ENCODE results near the gene ACTN4. TPM values are rescaled to one million over a fixed set of nuclear protein-coding genes. Genes with fewer than 3 reads are reported as not detected.

ACTN4 gene
- polyA plus RNA-seq, 2 of the 4 experiments (the other 2 are of a cell fraction), result 605 to 967 TPM

DNA sequence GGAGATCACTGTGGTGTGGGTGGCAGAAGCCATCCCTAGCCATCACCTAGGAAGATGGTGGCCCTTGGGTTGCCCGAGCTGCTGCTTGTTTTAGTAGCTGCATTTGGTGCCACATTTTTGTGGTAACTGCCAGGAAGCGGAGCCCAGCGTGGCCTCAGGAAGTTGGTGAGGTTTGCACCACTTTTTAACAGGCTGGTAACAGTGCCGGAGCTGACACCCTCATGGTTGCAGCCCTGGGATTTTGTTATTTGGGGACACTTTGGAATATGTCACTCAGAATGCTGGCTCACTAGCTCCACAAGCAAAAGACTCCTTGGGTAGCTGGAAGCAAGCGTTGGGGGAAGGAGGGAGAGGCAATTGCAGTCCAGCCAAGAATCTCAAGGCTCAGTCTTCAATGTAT lies 22.1 kb downstream of the ACTN4 start:
- Histone ChIP-seq H3K4me1 (peaks cover 90% of the 10 kb centered on the region), H3K27ac (peak overlapping the region in 1 of 2 experiments; percentile 91; a peak in 4 of 6 replicates), H3K4me2 (peak overlapping the region; percentile 77), H3K9me3 (no peaks in the 10 kb centered on the region), H3K4me3 (no peak overlapping the region)
- POLR2A ChIA-PET, result interaction anchor here (6.4 kb wide), 1 partner anchor 21 kb away, joined by 30 read pairs; the partner anchor contains the start of gene ACTN4
- WGBS (ENCODE audit: missing lambda C conversion rate), result 93% methylated on average over 5 of the region's 5 CpGs
- CTCF ChIA-PET, result interaction anchor here (0.6 to 20.1 kb wide), 12 partner anchors 6 to 254 kb away, joined by 3 to 336 read pairs (median 4); no protein-coding TSS in a partner anchor
- DNase-seq (ENCODE audit: low read depth in 1 of 2, low spot score in 1 of 2), result no peak
- no peak for ATAC-seq
- no peak for FAIRE-seq
- TF ChIP-seq, protein P1, sequence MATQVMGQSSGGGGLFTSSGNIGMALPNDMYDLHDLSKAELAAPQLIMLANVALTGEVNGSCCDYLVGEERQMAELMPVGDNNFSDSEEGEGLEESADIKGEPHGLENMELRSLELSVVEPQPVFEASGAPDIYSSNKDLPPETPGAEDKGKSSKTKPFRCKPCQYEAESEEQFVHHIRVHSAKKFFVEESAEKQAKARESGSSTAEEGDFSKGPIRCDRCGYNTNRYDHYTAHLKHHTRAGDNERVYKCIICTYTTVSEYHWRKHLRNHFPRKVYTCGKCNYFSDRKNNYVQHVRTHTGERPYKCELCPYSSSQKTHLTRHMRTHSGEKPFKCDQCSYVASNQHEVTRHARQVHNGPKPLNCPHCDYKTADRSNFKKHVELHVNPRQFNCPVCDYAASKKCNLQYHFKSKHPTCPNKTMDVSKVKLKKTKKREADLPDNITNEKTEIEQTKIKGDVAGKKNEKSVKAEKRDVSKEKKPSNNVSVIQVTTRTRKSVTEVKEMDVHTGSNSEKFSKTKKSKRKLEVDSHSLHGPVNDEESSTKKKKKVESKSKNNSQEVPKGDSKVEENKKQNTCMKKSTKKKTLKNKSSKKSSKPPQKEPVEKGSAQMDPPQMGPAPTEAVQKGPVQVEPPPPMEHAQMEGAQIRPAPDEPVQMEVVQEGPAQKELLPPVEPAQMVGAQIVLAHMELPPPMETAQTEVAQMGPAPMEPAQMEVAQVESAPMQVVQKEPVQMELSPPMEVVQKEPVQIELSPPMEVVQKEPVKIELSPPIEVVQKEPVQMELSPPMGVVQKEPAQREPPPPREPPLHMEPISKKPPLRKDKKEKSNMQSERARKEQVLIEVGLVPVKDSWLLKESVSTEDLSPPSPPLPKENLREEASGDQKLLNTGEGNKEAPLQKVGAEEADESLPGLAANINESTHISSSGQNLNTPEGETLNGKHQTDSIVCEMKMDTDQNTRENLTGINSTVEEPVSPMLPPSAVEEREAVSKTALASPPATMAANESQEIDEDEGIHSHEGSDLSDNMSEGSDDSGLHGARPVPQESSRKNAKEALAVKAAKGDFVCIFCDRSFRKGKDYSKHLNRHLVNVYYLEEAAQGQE (IDR thresholded peaks at IDR 0.05), result no peak
- 0 out of 2 replicates have a peak, but pooled peaks have one; percentile 45 for TF ChIP-seq FOSB (CRISPR knock-in tag; IDR thresholded peaks at IDR 0.05)
- TF ChIP-seq, protein P2, sequence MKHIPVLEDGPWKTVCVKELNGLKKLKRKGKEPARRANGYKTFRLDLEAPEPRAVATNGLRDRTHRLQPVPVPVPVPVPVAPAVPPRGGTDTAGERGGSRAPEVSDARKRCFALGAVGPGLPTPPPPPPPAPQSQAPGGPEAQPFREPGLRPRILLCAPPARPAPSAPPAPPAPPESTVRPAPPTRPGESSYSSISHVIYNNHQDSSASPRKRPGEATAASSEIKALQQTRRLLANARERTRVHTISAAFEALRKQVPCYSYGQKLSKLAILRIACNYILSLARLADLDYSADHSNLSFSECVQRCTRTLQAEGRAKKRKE (CRISPR knock-in tag; IDR thresholded peaks at IDR 0.05; ENCODE audit: low read depth), result peak; percentile 21; the same call in 1 of the 2 replicates
- no peak for TF ChIP-seq EP300 (IDR thresholded peaks at IDR 0.05)
- no peak for TF ChIP-seq JUN (IDR thresholded peaks at IDR 0.05)
- no peak for TF ChIP-seq HEYL (CRISPR knock-in tag; IDR thresholded peaks at IDR 0.05)
- TF ChIP-seq, protein P3, sequence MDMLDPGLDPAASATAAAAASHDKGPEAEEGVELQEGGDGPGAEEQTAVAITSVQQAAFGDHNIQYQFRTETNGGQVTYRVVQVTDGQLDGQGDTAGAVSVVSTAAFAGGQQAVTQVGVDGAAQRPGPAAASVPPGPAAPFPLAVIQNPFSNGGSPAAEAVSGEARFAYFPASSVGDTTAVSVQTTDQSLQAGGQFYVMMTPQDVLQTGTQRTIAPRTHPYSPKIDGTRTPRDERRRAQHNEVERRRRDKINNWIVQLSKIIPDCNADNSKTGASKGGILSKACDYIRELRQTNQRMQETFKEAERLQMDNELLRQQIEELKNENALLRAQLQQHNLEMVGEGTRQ (IDR thresholded peaks at IDR 0.05), result no peak
- no peak for TF ChIP-seq SREBF2 (IDR thresholded peaks at IDR 0.05)
- TF ChIP-seq EHMT2 (IDR thresholded peaks at IDR 0.05; ENCODE audit: low read depth), result no peak
- TF ChIP-seq NFE2L2 (conservative IDR thresholded peaks at IDR 0.05; ENCODE audit: low read length), result no peak
- no peak for TF ChIP-seq CEBPB (IDR thresholded peaks at IDR 0.05)

DNA sequence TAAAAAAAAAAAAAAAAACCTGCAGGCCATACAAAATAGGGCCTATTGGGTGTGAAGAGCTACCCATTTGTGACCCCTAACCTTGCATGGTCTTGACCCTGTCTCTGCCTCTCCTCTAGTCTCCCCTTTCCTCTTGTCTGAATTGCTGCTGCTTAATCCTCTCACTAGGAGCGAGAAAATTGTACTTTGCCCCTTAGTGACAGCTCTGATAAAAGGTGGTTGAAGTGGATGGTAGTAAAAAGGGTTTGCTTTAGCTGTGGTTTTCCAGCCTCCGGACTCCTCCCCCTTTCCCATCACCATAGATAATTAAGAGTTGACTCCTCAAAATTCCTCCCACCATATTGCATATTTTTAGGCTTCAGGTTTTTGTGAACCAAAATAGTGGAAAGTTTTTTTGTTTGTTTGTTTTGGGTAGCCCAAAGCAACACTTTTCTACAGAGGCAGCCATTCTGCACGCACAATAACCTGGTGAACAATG lies 23.5 kb downstream of the ACTN4 start:
- DNase-seq (ENCODE audit: low read depth in 1 of 2, low spot score in 1 of 2), result peak in 1 of 2 experiments; percentile 61
- H3K27ac ChIP-seq, result peak overlapping the region; percentile 15 to 91; a peak in 5 of 6 replicates
- ATAC-seq, result peak; percentile 12 to 23; a peak in 4 of 6 replicates
- ChIA-PET CTCF (interaction anchor here (1.1 to 20.1 kb wide), 12 partner anchors 4 to 268 kb away, joined by 3 to 336 read pairs (median 4); partner anchors contain the start of gene FAM98C), POLR2A (interaction anchor here (0.6 to 6.4 kb wide), 3 partner anchors 13 to 22 kb away, joined by 3 to 30 read pairs (median 6); partner anchors contain the start of gene ACTN4)
- peak overlapping the region; percentile 77 for H3K4me2 ChIP-seq
- H3K4me1 ChIP-seq, result peaks cover 90% of the 10 kb centered on the region
- no peak for TF ChIP-seq NR3C1 (IDR thresholded peaks at IDR 0.05)
- TF ChIP-seq NFE2L2 (conservative IDR thresholded peaks at IDR 0.05; ENCODE audit: low read length), result no peak
- 0 out of 2 replicates have a peak, but pooled peaks have one; percentile 30 for TF ChIP-seq FOSB (CRISPR knock-in tag; IDR thresholded peaks at IDR 0.05)
- TF ChIP-seq HOXA7 (CRISPR knock-in tag; IDR thresholded peaks at IDR 0.05), result peak; percentile 79
- TF ChIP-seq JUN (IDR thresholded peaks at IDR 0.05), result 0 out of 5 replicates have a peak, but pooled peaks of 1 of the 2 experiments have one; percentile 18
- no peak for TF ChIP-seq KDM5A (IDR thresholded peaks at IDR 0.05)
- TF ChIP-seq, protein P4, sequence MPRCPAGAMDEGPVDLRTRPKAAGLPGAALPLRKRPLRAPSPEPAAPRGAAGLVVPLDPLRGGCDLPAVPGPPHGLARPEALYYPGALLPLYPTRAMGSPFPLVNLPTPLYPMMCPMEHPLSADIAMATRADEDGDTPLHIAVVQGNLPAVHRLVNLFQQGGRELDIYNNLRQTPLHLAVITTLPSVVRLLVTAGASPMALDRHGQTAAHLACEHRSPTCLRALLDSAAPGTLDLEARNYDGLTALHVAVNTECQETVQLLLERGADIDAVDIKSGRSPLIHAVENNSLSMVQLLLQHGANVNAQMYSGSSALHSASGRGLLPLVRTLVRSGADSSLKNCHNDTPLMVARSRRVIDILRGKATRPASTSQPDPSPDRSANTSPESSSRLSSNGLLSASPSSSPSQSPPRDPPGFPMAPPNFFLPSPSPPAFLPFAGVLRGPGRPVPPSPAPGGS (IDR thresholded peaks at IDR 0.05), result no peak
- 0 out of 2 replicates have a peak, but pooled peaks have one; percentile 29 for TF ChIP-seq TP53 (CRISPR knock-in tag; IDR thresholded peaks at IDR 0.05)
- TF ChIP-seq HOXB5 (CRISPR knock-in tag; IDR thresholded peaks at IDR 0.05), result peak; percentile 52; the same call in 1 of the 2 replicates
- TF ChIP-seq, protein P2 (CRISPR knock-in tag; IDR thresholded peaks at IDR 0.05; ENCODE audit: low read depth), result no peak
- 35% methylated on average over 3 of the region's 3 CpGs for whole genome bisulfite sequencing (ENCODE audit: missing lambda C conversion rate)
- no peaks in the 10 kb centered on the region for H3K9me3 ChIP-seq
- peak; percentile 63 for FAIRE-seq
- H3K4me3 ChIP-seq, result no peak overlapping the region
